WTC11 (cell line): ENCODE data around the gene CCDC182.

Experiments
- SMAD3 ChIP-seq: sonication (generic); formaldehyde crosslinking; IDR thresholded peaks from 2 replicates; pipeline ENCODE4 v1.8.0; 2022; ENCODE audit warnings: missing genetic modification reagents, mild to moderate bottlenecking, borderline replicate concordance
- ZBTB21 ChIP-seq: sonication (generic); formaldehyde crosslinking; IDR thresholded peaks from 2 replicates; pipeline ENCODE4 v1.8.1; 2023; ENCODE audit warnings: mild to moderate bottlenecking, missing genetic modification reagents, borderline replicate concordance
- ZNF121 ChIP-seq: sonication (generic); formaldehyde crosslinking; IDR thresholded peaks from 2 replicates; pipeline ENCODE4 v1.8.0; 2023; ENCODE audit warnings: missing genetic modification reagents
- TF ChIP-seq, protein P1 (sequence below): sonication (generic); formaldehyde crosslinking; IDR thresholded peaks from 2 replicates; pipeline ENCODE4 v1.8.1; 2023; ENCODE audit warnings: mild to moderate bottlenecking, missing genetic modification reagents

DNA sequence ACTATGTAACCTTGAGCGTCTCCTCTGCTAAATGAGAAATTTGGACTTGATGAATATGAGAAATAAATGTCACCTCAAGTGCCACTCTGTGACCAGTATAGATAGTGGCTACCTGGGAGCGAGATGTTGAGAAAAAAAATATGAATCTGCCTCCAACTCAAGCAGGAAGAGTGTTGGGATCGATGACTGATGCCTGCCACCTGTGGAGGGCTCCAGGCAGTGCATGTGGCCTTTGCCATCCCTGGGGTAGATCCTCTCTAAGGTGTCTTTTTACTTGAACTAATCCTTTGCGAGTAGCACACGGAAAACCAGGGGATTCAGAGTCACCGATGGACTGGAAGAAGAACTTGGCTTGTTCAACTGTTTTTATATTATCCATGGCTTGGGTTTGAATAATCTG, 9.4 kb downstream of the CCDC182 start:
- TF ChIP-seq ZNF121 (no peak), ZBTB21 (no peak), SMAD3 (CRISPR knock-in tag) (no peak)
- TF ChIP-seq, protein P1, sequence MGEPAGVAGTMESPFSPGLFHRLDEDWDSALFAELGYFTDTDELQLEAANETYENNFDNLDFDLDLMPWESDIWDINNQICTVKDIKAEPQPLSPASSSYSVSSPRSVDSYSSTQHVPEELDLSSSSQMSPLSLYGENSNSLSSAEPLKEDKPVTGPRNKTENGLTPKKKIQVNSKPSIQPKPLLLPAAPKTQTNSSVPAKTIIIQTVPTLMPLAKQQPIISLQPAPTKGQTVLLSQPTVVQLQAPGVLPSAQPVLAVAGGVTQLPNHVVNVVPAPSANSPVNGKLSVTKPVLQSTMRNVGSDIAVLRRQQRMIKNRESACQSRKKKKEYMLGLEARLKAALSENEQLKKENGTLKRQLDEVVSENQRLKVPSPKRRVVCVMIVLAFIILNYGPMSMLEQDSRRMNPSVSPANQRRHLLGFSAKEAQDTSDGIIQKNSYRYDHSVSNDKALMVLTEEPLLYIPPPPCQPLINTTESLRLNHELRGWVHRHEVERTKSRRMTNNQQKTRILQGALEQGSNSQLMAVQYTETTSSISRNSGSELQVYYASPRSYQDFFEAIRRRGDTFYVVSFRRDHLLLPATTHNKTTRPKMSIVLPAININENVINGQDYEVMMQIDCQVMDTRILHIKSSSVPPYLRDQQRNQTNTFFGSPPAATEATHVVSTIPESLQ (CRISPR knock-in tag), result no peak
